Measurements from ENCODE around the gene ORC1. TPM values are rescaled to one million over a fixed set of nuclear protein-coding genes. Genes with fewer than 3 reads are reported as not detected.

ORC1 gene
- 10 to 100 TPM; 30.3 to 36.7 TPM for total RNA-seq

GRCh38 chr1:52404116-52404974 lies at the start of gene ORC1, which contains the start of gene PRPF38A:
Gene ORC1 (minus strand): TSS chr1:52404423. CDS start chr1:52402223, 2,200 bp downstream.
Gene PRPF38A (plus strand): TSS chr1:52404602. CDS start chr1:52404750, 148 bp downstream.
- Mint-ChIP-seq H3K9me3 (no peaks in the 10 kb centered on the region), H3K36me3 (ENCODE audit: low read depth) (peaks cover 59% of the 10 kb centered on the region), H3K27me3 (no peaks in the 10 kb centered on the region), H3K4me3 (peak within 1 kb of the TSS; percentile 99), H3K27ac (peak within 1 kb of the TSS; percentile 99), H3K4me1 (peaks cover 63% of the 10 kb centered on the region)
- POLR2A ChIA-PET = interaction anchor here (0.5 to 1.6 kb wide), 6 partner anchors 20 to 922 kb away, joined by 3 to 9 read pairs (median 3); partner anchors contain the start of gene TUT4
- CTCF ChIA-PET = interaction anchor here (0.7 to 2.7 kb wide), 13 partner anchors 9 to 282 kb away, joined by 3 to 13 read pairs (median 5); partner anchors contain the start of gene CC2D1B
- DNase-seq = peak; percentile 99

- Mint-ChIP-seq H3K9me3 (no peaks in the 10 kb centered on the region), H3K4me3 (no peak overlapping the region), H3K27me3 (no peaks in the 10 kb centered on the region), H3K36me3 (ENCODE audit: low read depth) (peaks cover 26% of the 10 kb centered on the region), H3K4me1 (no peaks in the 10 kb centered on the region), H3K27ac (peak overlapping the region; percentile 48)
- ChIA-PET POLR2A (no interaction called here), CTCF (interaction anchor here (0.6 kb wide), 1 partner anchor 175 kb away, joined by 3 read pairs; no protein-coding TSS in a partner anchor)
- no peak for DNase-seq
Measured at GRCh38 chr1:52444463-52444862, 40.2 kb upstream of the ORC1 start.

- Mint-ChIP-seq H3K4me1 (no peaks in the 10 kb centered on the region), H3K27ac (no peak overlapping the region), H3K4me3 (no peak overlapping the region), H3K9me3 (no peaks in the 10 kb centered on the region), H3K36me3 (ENCODE audit: low read depth) (peaks cover 32% of the 10 kb centered on the region), H3K27me3 (no peaks in the 10 kb centered on the region)
- DNase-seq = no peak
- CTCF ChIA-PET = no interaction called here
- POLR2A ChIA-PET = no interaction called here
Measured at GRCh38 chr1:52439976-52440375, 35.8 kb upstream of the ORC1 start.

GRCh38 chr1:52436817-52437216 lies 32.6 kb upstream of the ORC1 start:
- Mint-ChIP-seq H3K27ac (no peak overlapping the region), H3K27me3 (no peaks in the 10 kb centered on the region), H3K4me3 (no peak overlapping the region), H3K36me3 (ENCODE audit: low read depth) (peaks cover 44% of the 10 kb centered on the region), H3K4me1 (no peaks in the 10 kb centered on the region), H3K9me3 (no peaks in the 10 kb centered on the region)
- ChIA-PET POLR2A (no interaction called here), CTCF (interaction anchor here (1.1 kb wide), 1 partner anchor 10 kb away, joined by 3 read pairs; no protein-coding TSS in a partner anchor)
- no peak for DNase-seq

GRCh38 chr1:52435650-52436049 lies 31.4 kb upstream of the ORC1 start:
- Mint-ChIP-seq H3K9me3 (no peaks in the 10 kb centered on the region), H3K27me3 (no peaks in the 10 kb centered on the region), H3K4me3 (no peak overlapping the region), H3K27ac (no peak overlapping the region), H3K36me3 (ENCODE audit: low read depth) (peaks cover 48% of the 10 kb centered on the region), H3K4me1 (no peaks in the 10 kb centered on the region)
- POLR2A ChIA-PET = no interaction called here
- DNase-seq = no peak
- CTCF ChIA-PET = interaction anchor here (0.5 to 1.5 kb wide), 3 partner anchors 11 to 180 kb away, joined by 3 to 4 read pairs (median 3); no protein-coding TSS in a partner anchor

GRCh38 chr1:52435211-52435610 lies 31.0 kb upstream of the ORC1 start:
- Mint-ChIP-seq H3K4me1 (no peaks in the 10 kb centered on the region), H3K27ac (no peak overlapping the region), H3K9me3 (no peaks in the 10 kb centered on the region), H3K36me3 (ENCODE audit: low read depth) (peaks cover 49% of the 10 kb centered on the region), H3K4me3 (no peak overlapping the region), H3K27me3 (no peaks in the 10 kb centered on the region)
- no peak for DNase-seq
- ChIA-PET POLR2A (no interaction called here), CTCF (interaction anchor here (0.5 to 1.5 kb wide), 3 partner anchors 11 to 180 kb away, joined by 3 to 4 read pairs (median 3); no protein-coding TSS in a partner anchor)

- DNase-seq = no peak
- H3K4me1 Mint-ChIP-seq = no peaks in the 10 kb centered on the region
- H3K4me3 Mint-ChIP-seq = no peak overlapping the region
- no peaks in the 10 kb centered on the region for H3K27me3 Mint-ChIP-seq
- ChIA-PET POLR2A (no interaction called here), CTCF (no interaction called here)
- H3K9me3 Mint-ChIP-seq = no peaks in the 10 kb centered on the region
- H3K36me3 Mint-ChIP-seq (ENCODE audit: low read depth) = peaks cover 51% of the 10 kb centered on the region
- no peak overlapping the region for H3K27ac Mint-ChIP-seq
Measured at GRCh38 chr1:52432807-52433206, 28.6 kb upstream of the ORC1 start.

- no peaks in the 10 kb centered on the region for H3K9me3 Mint-ChIP-seq
- no peak overlapping the region for H3K27ac Mint-ChIP-seq
- H3K4me3 Mint-ChIP-seq = no peak overlapping the region
- peaks cover 60% of the 10 kb centered on the region for H3K36me3 Mint-ChIP-seq (ENCODE audit: low read depth)
- POLR2A ChIA-PET = no interaction called here
- DNase-seq = no peak
- no peaks in the 10 kb centered on the region for H3K27me3 Mint-ChIP-seq
- CTCF ChIA-PET = interaction anchor here (1.0 kb wide), 1 partner anchor 10 kb away, joined by 3 read pairs; no protein-coding TSS in a partner anchor
- peaks cover 39% of the 10 kb centered on the region for H3K4me1 Mint-ChIP-seq
Measured at GRCh38 chr1:52427152-52427551, 22.9 kb upstream of the ORC1 start.

- Mint-ChIP-seq H3K27me3 (no peaks in the 10 kb centered on the region), H3K4me1 (peaks cover 43% of the 10 kb centered on the region), H3K36me3 (ENCODE audit: low read depth) (peaks cover 63% of the 10 kb centered on the region), H3K27ac (peak overlapping the region; percentile 99), H3K9me3 (no peaks in the 10 kb centered on the region), H3K4me3 (no peak overlapping the region)
- CTCF ChIA-PET = no interaction called here
- POLR2A ChIA-PET = no interaction called here
- DNase-seq = no peak
Measured at GRCh38 chr1:52426371-52426770, 22.1 kb upstream of the ORC1 start.

GRCh38 chr1:52424813-52425212 lies 20.6 kb upstream of the ORC1 start:
- Mint-ChIP-seq H3K27me3 (no peaks in the 10 kb centered on the region), H3K9me3 (no peaks in the 10 kb centered on the region), H3K36me3 (ENCODE audit: low read depth) (peaks cover 61% of the 10 kb centered on the region), H3K4me3 (peak overlapping the region; percentile 56), H3K4me1 (peaks cover 47% of the 10 kb centered on the region), H3K27ac (peak overlapping the region; percentile 99)
- no peak for DNase-seq
- POLR2A ChIA-PET = interaction anchor here (0.7 to 1.4 kb wide), 3 partner anchors 21 to 317 kb away, joined by 5 to 9 read pairs (median 7); partner anchors contain the start of genes ORC1, PRPF38A and TUT4
- CTCF ChIA-PET = interaction anchor here (1.0 to 1.4 kb wide), 4 partner anchors 10 to 266 kb away, joined by 3 to 4 read pairs (median 4); partner anchors contain the start of genes ORC1 and PRPF38A

GRCh38 chr1:52424231-52424636 lies 20.0 kb upstream of the ORC1 start:
- peaks cover 67% of the 10 kb centered on the region for H3K36me3 Mint-ChIP-seq (ENCODE audit: low read depth)
- H3K27me3 Mint-ChIP-seq = no peaks in the 10 kb centered on the region
- POLR2A ChIA-PET = interaction anchor here (0.6 to 1.4 kb wide), 3 partner anchors 20 to 305 kb away, joined by 3 to 9 read pairs (median 5); partner anchors contain the start of genes ORC1, PRPF38A and TUT4

GRCh38 chr1:52423771-52424170 lies 19.5 kb upstream of the ORC1 start:
- peaks cover 69% of the 10 kb centered on the region for H3K36me3 Mint-ChIP-seq (ENCODE audit: low read depth)
- ChIA-PET POLR2A (interaction anchor here (0.6 to 1.4 kb wide), 4 partner anchors 20 to 305 kb away, joined by 3 to 9 read pairs (median 4); partner anchors contain the start of genes ORC1, PRPF38A and TUT4), CTCF (interaction anchor here (0.8 to 1.4 kb wide), 6 partner anchors 8 to 236 kb away, joined by 3 to 4 read pairs (median 4); partner anchors contain the start of genes ORC1 and PRPF38A)
- H3K9me3 Mint-ChIP-seq = no peaks in the 10 kb centered on the region
- peak overlapping the region; percentile 99 for H3K27ac Mint-ChIP-seq
- peak overlapping the region; percentile 56 for H3K4me3 Mint-ChIP-seq
- DNase-seq = peak; percentile 87
- peaks cover 55% of the 10 kb centered on the region for H3K4me1 Mint-ChIP-seq
- no peaks in the 10 kb centered on the region for H3K27me3 Mint-ChIP-seq

More at GRCh38 chr1:52424231-52424636, 20.0 kb upstream of the ORC1 start:
- Mint-ChIP-seq H3K4me1 (peaks cover 53% of the 10 kb centered on the region), H3K27ac (peak overlapping the region; percentile 99), H3K4me3 (peak overlapping the region; percentile 56), H3K9me3 (no peaks in the 10 kb centered on the region)
- CTCF ChIA-PET = interaction anchor here (0.8 to 1.4 kb wide), 7 partner anchors 9 to 267 kb away, joined by 3 to 4 read pairs (median 3); partner anchors contain the start of genes ORC1 and PRPF38A
- peak; percentile 53 for DNase-seq
